GM03348 (cell line): Measurements from ENCODE around the gene TMIGD3.

Experiments used
- DNase-seq: peaks from one replicate; pipeline ENCODE4 v3.0.0; 2012; ENCODE audit warnings: low spot score

Gene TMIGD3

GRCh38 chr1:111507411-111508201, 4.2 kb upstream of the TMIGD3 start:
- DNase-seq, result peak; percentile 49

DNA sequence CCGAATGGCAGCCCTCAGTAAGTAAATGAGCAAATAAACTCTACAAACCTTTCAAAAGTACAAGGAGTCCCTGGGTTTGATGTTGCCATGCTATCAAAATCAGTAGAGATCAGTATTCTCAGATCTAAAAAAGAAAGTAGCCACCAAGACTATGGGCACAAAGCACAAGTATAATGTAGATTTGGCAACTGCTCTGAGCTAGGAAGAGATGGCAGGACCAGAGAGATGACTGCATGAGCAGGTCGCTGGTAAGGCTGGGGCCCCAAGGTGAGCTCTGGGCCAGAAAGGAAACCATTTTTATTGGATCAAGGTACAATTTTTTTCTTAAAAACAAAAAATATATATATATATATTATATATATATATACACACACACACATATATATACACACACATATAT, 3.1 kb upstream of the TMIGD3 start:
- no peak for DNase-seq

DNA sequence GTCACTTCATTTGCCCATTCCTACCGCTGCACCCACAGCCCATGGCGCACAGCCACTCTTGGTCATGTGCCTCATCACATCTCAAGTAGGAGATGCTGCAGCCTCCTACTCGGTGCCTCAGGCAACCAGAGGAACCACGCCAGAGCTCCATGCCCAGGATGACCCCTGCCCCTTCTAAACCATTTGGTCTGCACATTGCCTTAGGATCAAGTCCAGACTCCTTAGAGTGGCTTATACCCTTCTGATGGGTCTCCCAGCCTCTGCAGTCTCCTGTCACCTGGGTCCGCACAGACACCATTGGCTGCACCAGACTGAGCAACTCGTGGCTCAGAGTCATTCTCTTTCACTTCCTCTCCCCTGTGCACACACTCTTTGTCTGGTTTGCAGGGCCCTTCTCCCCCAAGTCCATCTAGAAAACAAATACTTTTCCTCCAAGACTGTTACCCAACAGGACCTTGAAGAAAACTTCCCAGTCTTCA, 2.2 kb upstream of the TMIGD3 start:
- no peak for DNase-seq

DNA sequence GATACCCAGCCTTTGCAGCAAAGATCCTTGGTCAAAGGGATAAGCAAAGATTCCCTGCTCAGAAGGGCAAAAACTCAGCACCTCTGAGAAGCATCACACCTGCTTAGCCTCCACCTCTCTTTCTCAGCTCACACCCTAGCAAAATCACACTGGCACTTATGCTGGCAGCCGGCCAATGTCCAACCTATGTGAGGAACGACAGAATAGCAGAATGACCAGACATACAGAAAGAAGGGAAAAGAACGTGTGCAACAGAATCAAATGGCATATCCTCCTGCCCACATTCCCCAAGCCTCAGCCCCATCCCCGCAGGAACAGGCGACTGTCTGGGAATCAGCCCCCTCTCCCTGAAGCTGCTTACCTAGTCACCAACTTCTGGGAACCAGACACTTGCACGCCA, 664 bp upstream of the TMIGD3 start:
- DNase-seq, result no peak

GRCh38 chr1:111501645-111502044, 1.8 kb downstream of the TMIGD3 start:
- no peak for DNase-seq

DNA sequence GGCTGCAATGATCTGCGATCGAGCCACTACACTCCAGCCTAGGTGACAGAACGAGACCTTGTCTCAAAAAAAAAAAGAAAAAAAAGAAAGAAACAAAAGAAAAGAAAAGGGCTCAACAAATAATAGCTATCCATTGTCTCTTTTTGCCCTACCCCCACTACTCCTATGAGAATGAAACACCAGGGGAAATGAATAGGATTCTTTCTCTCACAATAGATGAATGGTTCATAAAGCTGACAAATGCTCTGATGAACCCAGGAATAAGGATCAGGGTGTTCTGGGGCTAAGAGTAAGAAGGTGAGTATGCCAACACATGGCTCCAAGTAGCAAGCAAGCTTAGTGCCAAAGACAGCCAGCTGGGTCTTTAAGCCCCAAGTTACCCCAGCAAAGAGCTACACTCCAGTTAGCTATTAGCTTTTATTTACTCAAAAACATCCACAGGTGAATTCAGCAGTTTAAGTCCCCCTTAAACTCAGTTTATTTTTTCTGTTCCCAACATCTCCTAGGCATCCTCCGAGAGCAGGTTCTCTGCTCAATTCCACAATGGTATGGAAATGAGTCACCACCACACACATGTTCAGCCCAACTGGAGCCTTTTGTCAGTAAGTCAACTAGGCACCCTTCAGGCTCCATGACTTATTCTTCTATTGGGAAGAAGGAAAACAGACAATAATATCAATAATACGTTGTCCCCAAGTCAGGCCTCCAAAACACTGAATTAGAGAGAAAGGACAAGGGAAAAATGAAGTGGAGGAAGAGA, 4.2 kb downstream of the TMIGD3 start:
- DNase-seq, result no peak

DNA sequence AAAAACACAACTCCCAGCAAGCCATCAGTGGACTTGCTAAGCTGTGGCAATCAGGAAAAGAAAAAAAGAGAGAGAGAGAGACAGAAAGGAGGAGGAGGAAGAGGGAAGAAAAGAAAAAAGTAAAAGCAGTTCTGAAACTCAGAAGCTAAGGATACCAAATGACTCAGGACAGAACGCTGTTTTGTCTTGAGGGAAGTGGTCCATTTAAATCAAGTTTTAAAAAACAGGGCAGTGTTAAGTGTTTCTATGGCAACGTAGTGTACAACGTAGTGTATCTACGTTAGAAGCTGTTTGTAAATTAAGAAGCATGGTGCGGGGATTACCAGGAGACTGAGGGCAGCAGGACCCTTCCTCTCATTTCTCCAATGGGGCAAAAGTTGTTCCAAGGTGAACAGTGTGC, 5.8 kb downstream of the TMIGD3 start:
- DNase-seq, result no peak

- DNase-seq, result no peak
Observed at GRCh38 chr1:111496398-111496797, 7.0 kb downstream of the TMIGD3 start.

DNA sequence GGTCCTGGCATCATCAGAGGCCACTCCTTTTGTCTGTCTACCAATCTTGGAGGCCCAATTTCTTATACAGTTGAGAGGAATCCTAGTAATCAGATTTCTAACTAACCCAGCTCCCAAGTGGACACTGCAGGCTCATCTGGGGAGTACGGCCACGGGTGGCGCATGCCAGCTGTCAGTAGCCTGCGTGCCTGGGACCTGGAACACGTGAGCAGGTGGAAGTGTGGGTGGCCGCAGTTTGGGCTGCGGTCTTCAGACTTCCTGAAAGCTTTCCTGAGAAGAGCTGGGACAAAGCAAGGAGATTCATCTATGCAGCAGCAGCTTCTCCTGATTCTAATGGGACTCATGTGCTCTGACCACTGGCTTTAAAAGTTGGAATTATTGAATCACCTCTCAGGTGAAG, 12.4 kb downstream of the TMIGD3 start:
- DNase-seq, result no peak

GRCh38 chr1:111490220-111490619, 13.2 kb downstream of the TMIGD3 start:
- DNase-seq, result no peak

DNA sequence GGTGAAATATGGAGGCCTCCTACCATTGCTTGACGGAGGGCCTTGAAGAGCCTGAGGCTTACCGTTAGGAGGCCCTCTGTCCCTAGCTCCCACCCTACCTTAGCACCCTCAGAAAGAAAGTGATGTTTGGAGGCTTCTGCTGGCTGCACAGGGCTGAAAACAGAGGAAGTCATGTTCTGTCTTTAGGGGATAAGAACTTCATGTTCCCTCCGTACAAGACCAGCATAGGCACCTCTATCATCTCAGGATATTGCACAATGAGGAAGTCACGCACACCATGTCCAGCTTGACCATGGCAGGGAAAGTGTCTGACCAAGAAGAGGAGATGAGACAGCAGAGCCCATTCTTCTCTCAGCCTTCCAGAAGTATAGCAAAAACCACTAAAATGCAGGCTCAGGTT, 13.8 kb downstream of the TMIGD3 start:
- DNase-seq, result no peak

DNA sequence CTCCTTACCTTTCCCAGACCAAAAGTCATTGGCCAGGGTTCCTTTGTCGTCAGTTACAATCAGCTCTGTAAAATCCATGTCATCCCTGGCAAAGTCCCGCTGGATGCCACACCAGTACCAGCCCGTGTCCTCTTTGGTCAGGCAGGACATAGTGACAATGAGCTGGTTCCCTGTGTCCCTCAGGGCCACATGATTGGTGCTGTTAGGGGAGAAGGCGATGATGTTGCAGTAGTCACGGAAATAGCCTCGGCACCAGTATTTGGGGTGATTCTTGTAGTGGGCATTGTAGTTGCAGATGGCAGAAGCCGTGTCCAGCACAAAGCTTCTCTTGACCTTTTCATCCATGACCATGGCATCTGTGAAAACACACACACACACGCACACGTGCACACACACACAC, 14.8 kb downstream of the TMIGD3 start:
- no peak for DNase-seq

DNA sequence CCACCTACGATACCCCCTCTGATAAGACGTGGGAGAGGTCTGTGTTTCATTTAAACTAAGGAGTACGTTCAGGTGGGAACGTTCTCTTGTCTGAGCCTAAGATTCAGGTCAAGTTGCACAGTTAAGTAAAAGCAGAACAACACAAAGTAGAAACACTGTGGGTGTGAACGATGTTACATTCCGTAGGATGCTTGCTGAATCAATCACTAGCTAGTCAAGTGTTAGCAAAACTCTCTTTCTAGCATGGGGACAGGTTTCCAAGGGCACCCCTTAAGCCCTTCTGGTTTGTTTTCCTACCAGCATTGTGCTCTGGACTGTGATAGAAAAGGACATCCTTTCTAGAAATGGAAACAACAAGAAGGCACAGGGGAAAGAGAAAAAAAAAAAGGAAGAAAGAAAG, 16.3 kb downstream of the TMIGD3 start:
- DNase-seq, result no peak

DNA sequence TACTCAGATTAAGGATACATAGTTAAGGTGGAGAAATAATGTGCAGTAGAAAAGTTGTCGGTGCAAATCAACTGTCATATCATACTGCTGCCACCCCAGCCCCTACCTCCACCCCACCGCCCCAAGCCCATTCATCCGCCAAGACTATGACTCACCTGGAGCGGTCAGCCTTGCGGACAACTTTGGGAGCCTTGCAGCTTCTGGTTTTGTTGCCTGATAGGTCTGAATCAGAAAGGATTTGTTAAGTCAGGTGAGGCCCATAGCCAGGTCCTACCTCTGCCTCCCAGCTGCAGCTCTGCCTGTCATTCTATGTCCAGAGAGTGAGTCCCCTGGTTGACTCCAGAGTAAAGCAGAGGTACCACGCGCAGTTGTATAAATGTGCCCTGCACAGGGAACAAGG, 17.0 kb downstream of the TMIGD3 start:
- DNase-seq, result no peak

DNA sequence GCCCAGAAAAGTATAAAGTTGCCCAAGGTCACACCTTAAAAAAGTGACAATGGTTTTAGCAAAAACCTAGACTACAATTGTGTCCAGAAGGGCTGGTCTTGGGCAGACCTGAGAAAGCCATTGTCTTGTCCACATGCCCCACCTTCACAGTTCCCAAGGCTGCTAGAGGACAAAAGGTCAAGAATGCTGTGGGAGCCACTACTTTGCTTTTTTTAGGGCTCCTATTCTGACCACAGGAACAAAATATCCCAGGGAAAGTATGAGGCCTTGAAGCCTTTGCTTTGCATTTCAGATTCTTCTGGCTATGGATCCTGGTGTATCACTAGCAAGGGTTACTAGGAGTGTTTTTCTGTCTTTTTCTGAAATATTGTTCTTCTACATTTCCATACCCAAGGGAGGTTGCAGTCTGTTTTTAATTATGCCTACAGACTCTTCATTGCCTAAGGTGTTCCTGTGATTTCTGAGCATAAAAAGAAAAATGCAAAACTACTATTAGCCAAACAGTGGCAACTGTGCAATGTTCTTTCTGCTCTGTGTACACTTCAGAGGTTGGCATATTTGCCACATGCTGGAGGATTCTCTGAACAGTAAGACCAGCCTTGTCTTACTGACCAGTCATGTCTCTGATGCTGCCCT, 18.9 kb downstream of the TMIGD3 start:
- DNase-seq, result no peak

DNA sequence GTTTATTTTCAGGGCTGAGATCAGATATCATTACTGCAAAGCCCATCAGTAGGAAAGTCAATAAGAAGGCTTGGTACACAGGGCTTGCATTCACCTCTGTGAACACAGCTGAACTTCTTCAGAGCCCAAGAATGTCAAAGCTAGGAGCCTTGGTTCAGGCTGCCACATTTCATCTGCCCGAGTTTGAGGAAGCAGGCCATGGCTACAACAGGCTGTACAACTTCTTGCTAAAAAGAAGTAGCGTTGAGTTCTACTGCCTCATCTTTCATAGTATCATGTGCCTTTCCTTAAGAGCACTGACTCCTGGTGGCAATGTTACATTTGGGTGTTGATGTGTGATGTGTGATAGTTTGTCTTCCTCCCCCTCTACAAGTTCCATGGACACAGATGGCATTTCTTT, 19.6 kb downstream of the TMIGD3 start:
- no peak for DNase-seq

DNA sequence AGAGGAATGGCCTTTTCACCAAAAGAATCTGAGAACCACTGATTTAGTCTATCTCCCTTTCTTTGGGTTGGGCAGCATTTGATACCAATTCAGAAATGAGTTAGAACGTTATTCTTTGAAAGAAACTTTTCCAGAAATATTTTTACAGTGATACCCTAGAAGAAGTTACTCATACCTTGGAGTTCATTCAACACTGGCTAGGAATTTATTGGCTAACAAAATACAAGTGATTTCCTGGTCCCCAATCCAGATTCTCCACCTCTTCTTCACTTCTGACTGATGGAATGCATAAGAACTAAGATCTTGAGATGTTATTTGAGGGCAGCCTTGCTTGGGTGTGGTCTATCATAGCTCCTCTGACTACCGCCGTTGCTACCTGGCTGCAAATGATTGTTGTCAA, 20.3 kb downstream of the TMIGD3 start:
- peak; percentile 32 for DNase-seq

DNA sequence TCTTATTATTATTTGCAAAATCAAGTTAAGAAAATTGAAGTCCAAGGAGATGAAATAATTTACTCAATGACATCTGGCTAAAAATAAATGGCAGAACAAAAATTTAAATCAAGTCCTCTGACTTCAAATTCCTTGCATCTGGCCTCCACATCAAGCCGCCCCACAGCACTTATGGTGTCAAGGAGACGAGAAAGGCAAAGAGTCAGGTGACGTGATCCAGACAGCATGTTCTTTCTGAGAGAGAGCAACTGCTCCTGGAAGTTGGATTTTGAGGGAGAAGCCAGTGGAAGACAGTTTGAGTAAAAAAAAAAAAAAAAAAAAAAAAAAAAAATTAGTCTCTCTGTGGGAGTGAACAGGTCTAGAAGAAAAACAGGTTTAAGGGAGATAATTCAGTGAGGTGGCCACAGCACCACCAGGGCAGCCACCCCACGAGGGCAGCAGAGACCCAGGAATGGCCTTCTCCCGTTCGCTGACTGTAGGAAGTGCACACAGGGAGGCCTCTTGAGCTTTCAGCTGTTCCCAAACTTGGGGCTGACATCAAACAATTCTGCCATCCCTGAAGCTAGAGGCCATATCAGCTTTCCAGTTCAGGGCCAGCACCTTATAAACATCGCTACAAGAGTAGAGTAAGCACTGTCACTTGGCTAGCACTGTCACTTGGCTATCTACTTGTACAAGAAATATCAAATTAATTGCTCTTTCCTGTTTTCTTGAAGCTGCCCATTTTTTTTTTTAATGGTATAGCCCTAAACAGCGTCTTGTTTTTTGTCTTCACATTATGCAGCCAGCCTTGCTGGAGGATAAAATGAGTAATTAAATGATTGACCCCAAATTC, 21.8 kb downstream of the TMIGD3 start:
- DNase-seq, result peak; percentile 84

GRCh38 chr1:111480674-111481073, 22.8 kb downstream of the TMIGD3 start:
- no peak for DNase-seq

- no peak for DNase-seq
Observed at GRCh38 chr1:111476761-111477309, 26.6 kb downstream of the TMIGD3 start.

GRCh38 chr1:111476214-111476613, 27.2 kb downstream of the TMIGD3 start:
- DNase-seq, result no peak

DNA sequence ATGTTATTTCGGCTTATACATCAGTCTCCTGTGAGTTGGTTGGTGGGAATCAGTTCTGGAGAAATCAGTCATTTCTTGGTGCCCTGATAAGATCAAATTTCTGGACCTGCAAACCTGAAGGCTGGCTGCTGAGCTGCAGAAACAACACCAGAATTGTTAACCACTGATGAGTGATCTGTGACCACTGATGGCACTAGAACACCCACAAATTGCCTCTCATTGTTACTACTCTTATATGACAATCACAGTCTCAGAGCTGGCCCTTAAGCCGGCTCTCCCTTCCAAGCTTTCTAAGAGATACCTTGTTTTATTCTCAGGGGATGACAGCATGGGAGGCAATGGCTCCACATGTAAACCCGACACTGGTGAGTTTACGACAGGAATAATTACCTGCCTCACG, 27.7 kb downstream of the TMIGD3 start:
- DNase-seq, result no peak
